Caco-2 (cell line): ENCODE measurements around the gene BIN2. TPM values are rescaled to one million over a fixed set of nuclear protein-coding genes. Genes with fewer than 3 reads are reported as not detected.
A peak's percentile ranks its signal among the peaks of the same experiment; 100 is the strongest.
"Not testable (repeated sequence)": the region's sequence is repeated elsewhere in the genome, so short reads cannot be mapped to it uniquely, and the experiment has no call there.

Experiments
- BruUV-seq: library from RNA; stranded (reverse); fragments of 400-500 nt; replicated peaks from 2 replicates; lab custom pipeline; 2021; lab: Mats Ljungman, UMichigan
- CTCF ChIA-PET: fragments of 300-600 bp; sonication (Branson Sonifier 250); formaldehyde crosslinking; loops from one replicate; lab custom pipeline; 2022; ENCODE audit warnings: antibody characterized with exemption; lab: Charles Lee
- POLR2A ChIA-PET: fragments of 300-600 bp; sonication (Branson Sonifier 250); formaldehyde crosslinking; loops from one replicate; lab custom pipeline; 2022; ENCODE audit warnings: antibody characterized with exemption; lab: Charles Lee
- DNase-seq, 2 experiments: peaks; one replicate each; pipeline versions ENCODE4 v3.0.0 to v3.0.0-alpha.2; 2020 to 2022
- H3K27me3 ChIP-seq: replicated peaks from 2 replicates; pipeline ENCODE4 v1.6.0; 2011; ENCODE audit warnings: low read length; ENCODE audit not compliant: control insufficient read depth, insufficient read depth
- H3K36me3 ChIP-seq: 2 replicates; pipeline ENCODE4 v1.5.1; 2011; ENCODE audit warnings: low read length; ENCODE audit not compliant: control insufficient read depth, insufficient read depth
- H3K4me1 ChIP-seq: fragments of 250-450 bp; sonication (Bioruptor Pico); 2 replicates; pipeline ENCODE4 v1.5.1; 2020; ENCODE audit warnings: mild to moderate bottlenecking
- H3K4me3 ChIP-seq: 2 replicates; pipeline ENCODE4 v1.5.1; 2011; ENCODE audit warnings: low read depth, mild to moderate bottlenecking, control low read depth, low read length
- H3K9me3 ChIP-seq: fragments of 250-450 bp; sonication (Bioruptor Pico); 2 replicates; pipeline ENCODE4 v1.5.1; 2020; ENCODE audit warnings: mild to moderate bottlenecking, moderate library complexity
- H3K27ac Mint-ChIP-seq: one replicate; pipeline ENCODE4 v1.8.0; 2022; ENCODE audit warnings: mixed read lengths; ENCODE audit not compliant: unreplicated experiment
- H3K27me3 Mint-ChIP-seq: one replicate; pipeline ENCODE4 v1.8.0; 2022; ENCODE audit warnings: mixed read lengths; ENCODE audit not compliant: insufficient read depth, unreplicated experiment
- H3K36me3 Mint-ChIP-seq: one replicate; pipeline ENCODE4 v1.8.0; 2022; ENCODE audit warnings: mild to moderate bottlenecking, mixed read lengths; ENCODE audit not compliant: insufficient read depth, unreplicated experiment
- H3K4me1 Mint-ChIP-seq: one replicate; pipeline ENCODE4 v1.8.0; 2022; ENCODE audit warnings: low read depth, mixed read lengths; ENCODE audit not compliant: unreplicated experiment
- H3K4me3 Mint-ChIP-seq: one replicate; pipeline ENCODE4 v1.8.0; 2022; ENCODE audit warnings: mild to moderate bottlenecking, moderate library complexity, mixed read lengths; ENCODE audit not compliant: unreplicated experiment
- H3K9me3 Mint-ChIP-seq: one replicate; pipeline ENCODE4 v1.8.0; 2022; ENCODE audit warnings: mixed read lengths; ENCODE audit not compliant: unreplicated experiment
- CTCF ChIP-seq, 2 experiments: fragments of 200-600 bp in 1 of 2; IDR thresholded peaks; 1 replicate in 1 of 2; 2 replicates in 1 of 2; pipeline versions ENCODE4 v1.5.1 to v1.8.0; 2011 to 2022; ENCODE audit warnings: antibody characterized with exemption in 1 of 2, control low read depth in 1 of 2, inconsistent platforms in 1 of 2, low read depth in 1 of 2, low read length in 1 of 2, mild to moderate bottlenecking in 1 of 2, moderate library complexity in 1 of 2; ENCODE audit not compliant: insufficient read depth in 1 of 2, severe bottlenecking in 1 of 2, unreplicated experiment in 1 of 2
- intact Hi-C: fragments of 100-400 bp; cut with micrococcal nuclease; formaldehyde crosslinking; loops from one replicate; pipeline ENCODE4 v1.10.0; 2022; ENCODE audit not compliant: unreplicated experiment
- total RNA-seq: library from RNA; stranded (reverse); gene quantifications from 2 replicates; pipeline ENCODE4 v1.2.3, GENCODE V29; 2022

BIN2 gene
- total RNA-seq, 1 experiment from 2014 or later: 0.18 TPM

DNA sequence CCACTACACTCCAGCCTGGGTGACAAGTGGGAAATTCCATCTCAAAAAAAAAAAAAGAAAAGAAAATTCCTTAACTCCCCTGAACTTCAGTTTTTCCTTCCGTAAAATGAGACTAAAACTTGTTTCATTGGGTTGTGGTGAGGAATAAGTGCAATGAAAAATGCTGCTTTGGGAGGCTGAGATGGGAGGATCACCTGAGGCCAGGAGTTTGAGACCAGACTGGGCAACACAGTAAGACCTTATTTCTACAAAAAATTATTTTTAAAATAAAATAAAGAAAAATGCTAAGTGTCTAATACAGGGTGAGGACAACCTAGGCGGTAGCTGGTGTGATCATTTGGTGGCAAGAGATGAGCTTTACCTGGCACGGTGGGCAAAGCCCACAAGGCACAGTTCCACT lies 60.6 kb downstream of the BIN2 start:
- H3K4me1 Mint-ChIP-seq: peaks cover 14% of the 10 kb centered on the region
- Histone ChIP-seq H3K4me1 (peaks cover 7% of the 10 kb centered on the region; the same call in 1 of the 2 replicates), H3K4me3 (no peak overlapping the region), H3K27me3 (no peaks in the 10 kb centered on the region), H3K9me3 (no peaks in the 10 kb centered on the region), H3K36me3 (no peaks in the 10 kb centered on the region)
- no peak for DNase-seq
- no peak overlapping the region for H3K4me3 Mint-ChIP-seq
- H3K36me3 Mint-ChIP-seq: peaks cover 62% of the 10 kb centered on the region
- no peak overlapping the region for H3K27ac Mint-ChIP-seq
- intact Hi-C loops: no loop called here
- no peak for TF ChIP-seq CTCF (IDR thresholded peaks at IDR 0.05; ENCODE audit: insufficient read depth in 1 of 2, low read depth in 1 of 2, low read length in 1 of 2, severe bottlenecking in 1 of 2, unreplicated experiment in 1 of 2)
- ChIA-PET CTCF (no interaction called here), POLR2A (no interaction called here)
- no peaks in the 10 kb centered on the region for H3K27me3 Mint-ChIP-seq
- BruUV-seq: no TSS peak
- H3K9me3 Mint-ChIP-seq: no peaks in the 10 kb centered on the region

GRCh38 chr12:51262758-51263177 lies 61.2 kb downstream of the BIN2 start:
- intact Hi-C loops: no loop called here

GRCh38 chr12:51259600-51259999 lies 64.4 kb downstream of the BIN2 start:
- POLR2A ChIA-PET, H3K36me3 ChIP-seq, intact Hi-C loops, H3K27ac Mint-ChIP-seq, H3K4me1 ChIP-seq, H3K9me3 ChIP-seq, H3K27me3 ChIP-seq, H3K4me3 Mint-ChIP-seq, H3K27me3 Mint-ChIP-seq, H3K4me3 ChIP-seq, H3K9me3 Mint-ChIP-seq, H3K4me1 Mint-ChIP-seq, DNase-seq, BruUV-seq: not testable (repeated sequence)
- CTCF ChIA-PET: interaction anchor here (1.1 kb wide), 1 partner anchor 43 kb away, joined by 8 read pairs; no protein-coding TSS in a partner anchor
- peaks cover 61% of the 10 kb centered on the region for H3K36me3 Mint-ChIP-seq

More at GRCh38 chr12:51262758-51263177, 61.2 kb downstream of the BIN2 start:
- H3K36me3 Mint-ChIP-seq: peaks cover 60% of the 10 kb centered on the region
- H3K4me3 ChIP-seq: no peak overlapping the region
- peak in 1 of 2 experiments; percentile 38 for TF ChIP-seq CTCF (IDR thresholded peaks at IDR 0.05; ENCODE audit: insufficient read depth in 1 of 2, low read depth in 1 of 2, low read length in 1 of 2, severe bottlenecking in 1 of 2, unreplicated experiment in 1 of 2)
- ChIA-PET CTCF (interaction anchor here (0.5 to 1.0 kb wide), 2 partner anchors 78 to 150 kb away, joined by 3 to 4 read pairs; no protein-coding TSS in a partner anchor), POLR2A (no interaction called here)
- H3K27me3 Mint-ChIP-seq: no peaks in the 10 kb centered on the region
- no peaks in the 10 kb centered on the region for H3K9me3 ChIP-seq
- H3K4me1 Mint-ChIP-seq: peaks cover 11% of the 10 kb centered on the region
- no peaks in the 10 kb centered on the region for H3K36me3 ChIP-seq
- H3K9me3 Mint-ChIP-seq: no peaks in the 10 kb centered on the region
- no peak overlapping the region for H3K4me3 Mint-ChIP-seq
- H3K27ac Mint-ChIP-seq: no peak overlapping the region
- peak; percentile 47 for DNase-seq
- no TSS peak for BruUV-seq
- no peaks in the 10 kb centered on the region for H3K27me3 ChIP-seq
- peaks cover 2% of the 10 kb centered on the region; the same call in 1 of the 2 replicates for H3K4me1 ChIP-seq
